Testis (tissue), 2 donors: Measurements from ENCODE around the gene KRTAP10-8.

Source experiments
- CTCF ChIP-seq, 3 experiments: fragments of 450-650 bp in 2 of 3; fragments of 200-600 bp in 1 of 3; sonication (generic) in 1 of 3; IDR thresholded peaks; one replicate each; pipeline ENCODE4 v1.5.1; 2016 to 2019; ENCODE audit warnings: antibody characterized with exemption in 3 of 3, mild to moderate bottlenecking in 2 of 3, moderate library complexity in 1 of 3
- POLR2A ChIP-seq: fragments of 450-650 bp; IDR thresholded peaks from one replicate; pipeline ENCODE4 v1.6.1; 2017; ENCODE audit warnings: antibody characterized with exemption, mild to moderate bottlenecking, moderate library complexity

- TF ChIP-seq CTCF (IDR thresholded peaks at IDR 0.05) (no peak), POLR2A (no peak)
Measured at GRCh38 chr21:44575307-44576024, 36.4 kb upstream of the KRTAP10-8 start.
